WTC11 (cell line): ENCODE data around the gene PES1.

Source experiments
- ATF1 ChIP-seq: sonication (generic); formaldehyde crosslinking; IDR thresholded peaks from 2 replicates; pipeline ENCODE4 v1.8.1; 2023; ENCODE audit warnings: mild to moderate bottlenecking, moderate library complexity, missing genetic modification reagents
- KAT7 ChIP-seq: sonication (generic); formaldehyde crosslinking; IDR thresholded peaks from 2 replicates; pipeline ENCODE4 v1.8.1; 2023; ENCODE audit warnings: missing genetic modification reagents, mild to moderate bottlenecking, borderline replicate concordance
- MXD4 ChIP-seq: fragments of 250-450 bp; sonication (Bioruptor Pico); IDR thresholded peaks from 2 replicates; pipeline ENCODE4 v1.8.0; 2021; ENCODE audit warnings: mild to moderate bottlenecking, moderate library complexity, borderline replicate concordance
- NR1H2 ChIP-seq: sonication (generic); formaldehyde crosslinking; IDR thresholded peaks from 2 replicates; pipeline ENCODE4 v1.9.0; 2021; ENCODE audit warnings: mild to moderate bottlenecking, moderate library complexity, missing genetic modification reagents
- TF ChIP-seq, protein P1 (sequence below): fragments of 200-600 bp; IDR thresholded peaks from 2 replicates; pipeline ENCODE4 v1.8.0; 2022; ENCODE audit warnings: antibody characterized with exemption
- TF ChIP-seq, protein P2 (sequence below): sonication (generic); formaldehyde crosslinking; IDR thresholded peaks from 2 replicates; pipeline ENCODE4 v1.8.1; 2023; ENCODE audit warnings: mild to moderate bottlenecking, missing genetic modification reagents, moderate library complexity
- TF ChIP-seq, protein P3 (sequence below): sonication (generic); formaldehyde crosslinking; IDR thresholded peaks from 2 replicates; pipeline ENCODE4 v1.8.1; 2022; ENCODE audit warnings: missing genetic modification reagents, borderline replicate concordance
- TF ChIP-seq, protein P4 (sequence below): sonication (generic); formaldehyde crosslinking; IDR thresholded peaks from 2 replicates; pipeline ENCODE4 v1.8.1; 2022; ENCODE audit warnings: low read depth, missing genetic modification reagents, borderline replicate concordance
- TF ChIP-seq, protein P5 (sequence below): fragments of 250-450 bp; sonication (Bioruptor Pico); IDR thresholded peaks from 2 replicates; pipeline ENCODE4 v2.1.2; 2022; ENCODE audit warnings: mild to moderate bottlenecking, moderate library complexity

DNA sequence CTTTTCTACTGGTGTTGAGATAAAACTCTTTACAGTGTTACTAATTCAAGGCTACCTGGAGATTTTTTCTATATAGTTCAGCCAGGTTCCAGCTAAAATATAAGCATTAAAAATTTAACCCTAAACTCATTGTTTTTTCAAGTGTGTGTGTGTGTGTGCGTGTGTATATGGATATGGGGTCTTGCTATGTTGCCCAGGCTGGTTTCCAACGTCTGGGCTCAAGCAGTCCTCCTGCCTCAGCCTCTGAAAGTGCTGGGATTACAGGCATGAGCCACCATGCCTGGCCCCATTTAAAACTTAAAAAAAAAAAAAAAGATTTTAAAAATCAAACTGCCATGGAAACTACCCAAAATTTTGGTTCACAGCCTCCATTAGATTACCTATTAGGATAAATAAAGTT is 4.5 kb upstream of the PES1 start:
- no peak for TF ChIP-seq ATF1 (CRISPR knock-in tag)
- no peak for TF ChIP-seq MXD4 (CRISPR knock-in tag)
- TF ChIP-seq NR1H2 (CRISPR knock-in tag), result no peak
- TF ChIP-seq, protein P1, sequence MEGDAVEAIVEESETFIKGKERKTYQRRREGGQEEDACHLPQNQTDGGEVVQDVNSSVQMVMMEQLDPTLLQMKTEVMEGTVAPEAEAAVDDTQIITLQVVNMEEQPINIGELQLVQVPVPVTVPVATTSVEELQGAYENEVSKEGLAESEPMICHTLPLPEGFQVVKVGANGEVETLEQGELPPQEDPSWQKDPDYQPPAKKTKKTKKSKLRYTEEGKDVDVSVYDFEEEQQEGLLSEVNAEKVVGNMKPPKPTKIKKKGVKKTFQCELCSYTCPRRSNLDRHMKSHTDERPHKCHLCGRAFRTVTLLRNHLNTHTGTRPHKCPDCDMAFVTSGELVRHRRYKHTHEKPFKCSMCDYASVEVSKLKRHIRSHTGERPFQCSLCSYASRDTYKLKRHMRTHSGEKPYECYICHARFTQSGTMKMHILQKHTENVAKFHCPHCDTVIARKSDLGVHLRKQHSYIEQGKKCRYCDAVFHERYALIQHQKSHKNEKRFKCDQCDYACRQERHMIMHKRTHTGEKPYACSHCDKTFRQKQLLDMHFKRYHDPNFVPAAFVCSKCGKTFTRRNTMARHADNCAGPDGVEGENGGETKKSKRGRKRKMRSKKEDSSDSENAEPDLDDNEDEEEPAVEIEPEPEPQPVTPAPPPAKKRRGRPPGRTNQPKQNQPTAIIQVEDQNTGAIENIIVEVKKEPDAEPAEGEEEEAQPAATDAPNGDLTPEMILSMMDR, result no peak
- TF ChIP-seq, protein P2, sequence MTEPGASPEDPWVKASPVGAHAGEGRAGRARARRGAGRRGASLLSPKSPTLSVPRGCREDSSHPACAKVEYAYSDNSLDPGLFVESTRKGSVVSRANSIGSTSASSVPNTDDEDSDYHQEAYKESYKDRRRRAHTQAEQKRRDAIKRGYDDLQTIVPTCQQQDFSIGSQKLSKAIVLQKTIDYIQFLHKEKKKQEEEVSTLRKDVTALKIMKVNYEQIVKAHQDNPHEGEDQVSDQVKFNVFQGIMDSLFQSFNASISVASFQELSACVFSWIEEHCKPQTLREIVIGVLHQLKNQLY (CRISPR knock-in tag), result no peak
- TF ChIP-seq, protein P3, sequence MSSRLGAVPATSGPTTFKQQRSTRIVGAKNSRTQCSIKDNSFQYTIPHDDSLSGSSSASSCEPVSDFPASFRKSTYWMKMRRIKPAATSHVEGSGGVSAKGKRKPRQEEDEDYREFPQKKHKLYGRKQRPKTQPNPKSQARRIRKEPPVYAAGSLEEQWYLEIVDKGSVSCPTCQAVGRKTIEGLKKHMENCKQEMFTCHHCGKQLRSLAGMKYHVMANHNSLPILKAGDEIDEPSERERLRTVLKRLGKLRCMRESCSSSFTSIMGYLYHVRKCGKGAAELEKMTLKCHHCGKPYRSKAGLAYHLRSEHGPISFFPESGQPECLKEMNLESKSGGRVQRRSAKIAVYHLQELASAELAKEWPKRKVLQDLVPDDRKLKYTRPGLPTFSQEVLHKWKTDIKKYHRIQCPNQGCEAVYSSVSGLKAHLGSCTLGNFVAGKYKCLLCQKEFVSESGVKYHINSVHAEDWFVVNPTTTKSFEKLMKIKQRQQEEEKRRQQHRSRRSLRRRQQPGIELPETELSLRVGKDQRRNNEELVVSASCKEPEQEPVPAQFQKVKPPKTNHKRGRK, result no peak
- TF ChIP-seq, protein P4, sequence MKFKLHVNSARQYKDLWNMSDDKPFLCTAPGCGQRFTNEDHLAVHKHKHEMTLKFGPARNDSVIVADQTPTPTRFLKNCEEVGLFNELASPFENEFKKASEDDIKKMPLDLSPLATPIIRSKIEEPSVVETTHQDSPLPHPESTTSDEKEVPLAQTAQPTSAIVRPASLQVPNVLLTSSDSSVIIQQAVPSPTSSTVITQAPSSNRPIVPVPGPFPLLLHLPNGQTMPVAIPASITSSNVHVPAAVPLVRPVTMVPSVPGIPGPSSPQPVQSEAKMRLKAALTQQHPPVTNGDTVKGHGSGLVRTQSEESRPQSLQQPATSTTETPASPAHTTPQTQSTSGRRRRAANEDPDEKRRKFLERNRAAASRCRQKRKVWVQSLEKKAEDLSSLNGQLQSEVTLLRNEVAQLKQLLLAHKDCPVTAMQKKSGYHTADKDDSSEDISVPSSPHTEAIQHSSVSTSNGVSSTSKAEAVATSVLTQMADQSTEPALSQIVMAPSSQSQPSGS, result no peak
- TF ChIP-seq, protein P5, sequence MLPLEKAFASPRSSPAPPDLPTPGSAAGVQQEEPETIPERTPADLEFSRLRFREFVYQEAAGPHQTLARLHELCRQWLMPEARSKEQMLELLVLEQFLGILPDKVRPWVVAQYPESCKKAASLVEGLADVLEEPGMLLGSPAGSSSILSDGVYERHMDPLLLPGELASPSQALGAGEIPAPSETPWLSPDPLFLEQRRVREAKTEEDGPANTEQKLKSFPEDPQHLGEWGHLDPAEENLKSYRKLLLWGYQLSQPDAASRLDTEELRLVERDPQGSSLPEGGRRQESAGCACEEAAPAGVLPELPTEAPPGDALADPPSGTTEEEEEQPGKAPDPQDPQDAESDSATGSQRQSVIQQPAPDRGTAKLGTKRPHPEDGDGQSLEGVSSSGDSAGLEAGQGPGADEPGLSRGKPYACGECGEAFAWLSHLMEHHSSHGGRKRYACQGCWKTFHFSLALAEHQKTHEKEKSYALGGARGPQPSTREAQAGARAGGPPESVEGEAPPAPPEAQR, result no peak
- TF ChIP-seq KAT7 (CRISPR knock-in tag), result no peak
